Peyer's patch (tissue), 4 donors: ENCODE measurements around the gene ZBTB8OS.

Source experiments
- CTCF ChIP-seq, 6 experiments: fragments of 450-650 bp in 4 of 6; fragments of 200-600 bp in 2 of 6; sonication (generic) in 1 of 6; IDR thresholded peaks; one replicate each; pipeline ENCODE4 v1.5.1; 2017 to 2019; ENCODE audit warnings: antibody characterized with exemption in 6 of 6, mild to moderate bottlenecking in 3 of 6, moderate library complexity in 1 of 6
- POLR2A ChIP-seq, 2 donors: fragments of 450-650 bp; IDR thresholded peaks; one replicate each; pipeline ENCODE4 v1.5.1; 2017; ENCODE audit warnings: antibody characterized with exemption in 2 of 2, mild to moderate bottlenecking in 2 of 2, moderate library complexity in 2 of 2

- TF ChIP-seq CTCF (IDR thresholded peaks at IDR 0.05) = no peak
- TF ChIP-seq POLR2A (IDR thresholded peaks at IDR 0.05) = no peak
Measured at GRCh38 chr1:32600034-32600433, 50.3 kb downstream of the ZBTB8OS start.
